ACHN (cell line): ENCODE measurements around the gene CD37.

Experiments
- DNase-seq: peaks from one replicate; pipeline ENCODE4 v3.0.0-alpha.2; 2015
- in situ Hi-C: cut with HindIII; loops from 2 replicates; pipeline ENCODE4 v1.10.0; 2017; ENCODE audit warnings: low sequenced_read_pairs, low pct_ligation_motif_present, low pct_unique_long_range_greater_than_20kb

CD37 gene

DNA sequence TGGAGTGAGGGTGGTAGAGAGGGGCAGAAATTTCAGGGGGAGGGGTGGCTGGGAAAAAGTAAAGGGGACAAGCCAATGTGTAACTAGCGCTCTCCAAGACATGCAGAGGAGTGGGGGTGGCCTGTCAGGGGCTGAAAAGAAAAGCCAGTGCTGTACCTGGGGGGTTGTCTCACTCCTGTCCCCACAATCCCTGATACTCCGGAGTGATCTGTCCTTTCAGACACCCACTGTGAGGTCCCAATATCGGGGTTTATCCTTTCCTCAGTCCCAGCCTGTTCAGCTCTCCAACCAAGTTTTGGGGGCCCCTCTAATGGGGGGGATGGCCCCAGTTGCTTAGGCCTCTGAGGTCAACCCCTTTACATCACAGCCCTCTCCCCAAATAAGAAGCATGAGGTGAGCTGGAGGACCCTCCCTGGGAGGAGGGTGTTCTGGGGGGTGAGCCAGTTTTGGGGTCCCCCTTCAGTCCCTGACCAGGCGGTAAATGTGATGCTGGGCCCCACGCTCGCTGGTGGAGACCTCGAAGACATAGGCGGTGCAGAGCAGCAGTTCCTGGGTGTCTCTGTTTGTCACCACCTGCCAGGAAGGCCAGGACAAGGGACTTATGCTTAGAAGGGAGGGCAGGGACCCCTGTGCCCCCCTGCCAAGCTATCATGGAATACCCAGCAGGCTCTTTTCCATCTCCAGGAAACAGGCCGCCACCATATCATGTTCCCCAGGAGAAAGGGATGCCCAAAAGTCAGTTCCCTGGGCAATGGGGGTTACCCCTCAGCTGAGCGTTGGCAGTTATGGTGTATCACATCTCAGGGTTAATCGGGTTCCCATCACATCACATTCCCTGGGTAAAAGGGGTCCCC is 5.9 kb downstream of the CD37 start:
- no peak for DNase-seq
- in situ Hi-C loops: no loop called here

- in situ Hi-C loops: no loop called here
- DNase-seq: no peak
Measured at GRCh38 chr19:49342291-49342721, 7.1 kb downstream of the CD37 start.

DNA sequence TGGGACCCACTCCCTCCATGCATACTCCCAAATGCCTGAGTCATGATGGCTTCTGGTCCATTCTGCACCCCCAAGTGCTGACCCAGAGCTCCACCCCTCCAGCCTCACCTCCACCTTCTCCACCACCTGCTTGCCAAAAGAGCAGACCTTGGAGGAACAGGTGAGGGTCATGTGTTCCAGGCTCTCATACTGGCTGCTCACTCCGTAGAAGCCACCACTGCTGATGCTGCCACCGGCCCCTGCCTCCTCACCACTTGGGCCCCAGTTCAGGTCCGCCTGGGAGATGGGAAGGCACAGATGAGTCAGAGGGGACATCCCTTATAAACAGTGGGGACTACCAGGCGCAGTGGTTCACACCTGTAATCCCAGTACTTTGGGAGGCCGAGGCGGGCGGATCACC is 7.9 kb downstream of the CD37 start:
- in situ Hi-C loops: no loop called here
- no peak for DNase-seq

DNA sequence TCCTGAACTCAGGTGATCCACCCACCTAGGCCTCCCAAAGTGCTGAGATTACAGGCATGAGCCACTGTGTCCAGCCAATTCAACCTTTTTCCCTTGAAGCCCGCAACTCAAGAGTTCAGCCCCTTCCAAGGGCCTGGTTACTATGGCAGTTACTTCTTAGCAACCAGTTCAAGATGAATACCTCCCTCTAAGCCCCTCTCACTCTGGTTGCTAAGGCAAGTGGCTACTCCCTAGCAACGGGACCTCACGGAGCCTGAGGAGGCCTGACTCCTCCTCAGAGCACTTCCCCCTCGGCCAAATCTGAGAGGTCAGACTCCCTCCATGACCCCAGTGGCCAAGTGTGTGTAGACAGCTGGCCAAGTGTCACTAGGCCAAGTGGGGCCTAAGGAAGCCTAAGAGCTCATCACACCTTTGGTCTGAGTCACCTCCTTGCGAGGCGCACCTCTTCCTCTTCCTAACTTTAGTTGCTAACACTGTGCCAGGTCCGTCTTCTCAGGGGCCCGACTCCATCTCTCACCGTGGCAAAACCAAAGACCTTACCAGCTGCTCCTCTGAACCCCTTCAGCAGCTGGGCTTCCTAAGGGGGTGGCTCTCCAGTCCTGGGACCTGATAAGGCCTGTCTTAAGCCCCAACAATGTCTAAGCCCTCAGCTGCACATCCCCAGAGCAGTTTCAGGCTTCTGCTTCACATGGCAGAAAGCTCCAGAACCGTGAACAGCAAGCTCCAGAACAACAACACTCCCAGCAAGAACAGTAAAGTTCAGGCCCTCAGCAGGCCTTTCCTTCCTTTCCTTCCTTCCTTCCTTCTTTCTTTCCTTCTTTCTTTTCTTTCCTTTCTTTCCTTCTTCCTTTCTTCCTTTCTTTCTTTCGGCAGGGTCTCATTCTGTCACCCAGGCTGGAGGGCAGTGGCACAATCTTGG is 9.6 kb downstream of the CD37 start:
- in situ Hi-C loops: no loop called here
- DNase-seq: no peak

DNA sequence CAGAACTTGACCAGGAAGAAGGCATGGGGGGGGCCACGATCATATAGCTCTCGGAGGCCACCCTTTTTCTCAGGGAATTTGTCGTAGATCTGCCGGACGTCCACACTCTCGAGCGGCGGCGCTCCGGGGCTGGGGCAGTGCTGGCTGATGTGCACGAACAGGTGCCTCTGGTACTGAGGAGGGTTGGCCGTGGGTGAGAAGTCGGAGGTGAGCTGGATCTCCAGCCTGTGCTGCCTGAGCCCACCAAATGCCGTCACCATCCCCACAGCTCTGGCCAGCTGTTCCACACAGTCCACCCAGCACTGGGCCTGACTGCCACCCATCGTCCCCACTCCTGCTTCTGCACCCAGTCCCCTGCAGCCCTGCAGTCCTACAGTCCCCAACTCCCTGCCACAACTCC is 12.0 kb downstream of the CD37 start:
- in situ Hi-C loops: no loop called here
- DNase-seq: no peak

DNA sequence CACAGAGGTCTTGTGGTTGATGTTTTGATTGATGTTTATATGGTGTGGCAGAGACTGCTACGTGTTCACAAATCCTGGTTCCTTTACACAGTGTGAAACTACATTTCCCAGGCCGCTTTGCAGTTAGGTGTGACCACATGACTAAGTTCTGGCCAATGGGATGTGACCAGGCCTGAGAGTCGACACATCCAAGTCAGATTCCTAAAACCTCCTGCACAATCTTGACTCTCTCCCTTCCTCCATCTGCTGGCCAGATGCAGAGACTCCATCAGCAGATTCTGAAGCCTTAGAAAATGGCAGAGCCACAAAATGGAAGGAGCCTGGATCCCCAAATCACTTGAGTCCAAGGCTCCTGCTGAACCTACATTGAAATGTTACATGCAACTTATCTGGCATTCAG is 12.6 kb downstream of the CD37 start:
- in situ Hi-C loops: no loop called here
- peak; percentile 52 for DNase-seq

DNA sequence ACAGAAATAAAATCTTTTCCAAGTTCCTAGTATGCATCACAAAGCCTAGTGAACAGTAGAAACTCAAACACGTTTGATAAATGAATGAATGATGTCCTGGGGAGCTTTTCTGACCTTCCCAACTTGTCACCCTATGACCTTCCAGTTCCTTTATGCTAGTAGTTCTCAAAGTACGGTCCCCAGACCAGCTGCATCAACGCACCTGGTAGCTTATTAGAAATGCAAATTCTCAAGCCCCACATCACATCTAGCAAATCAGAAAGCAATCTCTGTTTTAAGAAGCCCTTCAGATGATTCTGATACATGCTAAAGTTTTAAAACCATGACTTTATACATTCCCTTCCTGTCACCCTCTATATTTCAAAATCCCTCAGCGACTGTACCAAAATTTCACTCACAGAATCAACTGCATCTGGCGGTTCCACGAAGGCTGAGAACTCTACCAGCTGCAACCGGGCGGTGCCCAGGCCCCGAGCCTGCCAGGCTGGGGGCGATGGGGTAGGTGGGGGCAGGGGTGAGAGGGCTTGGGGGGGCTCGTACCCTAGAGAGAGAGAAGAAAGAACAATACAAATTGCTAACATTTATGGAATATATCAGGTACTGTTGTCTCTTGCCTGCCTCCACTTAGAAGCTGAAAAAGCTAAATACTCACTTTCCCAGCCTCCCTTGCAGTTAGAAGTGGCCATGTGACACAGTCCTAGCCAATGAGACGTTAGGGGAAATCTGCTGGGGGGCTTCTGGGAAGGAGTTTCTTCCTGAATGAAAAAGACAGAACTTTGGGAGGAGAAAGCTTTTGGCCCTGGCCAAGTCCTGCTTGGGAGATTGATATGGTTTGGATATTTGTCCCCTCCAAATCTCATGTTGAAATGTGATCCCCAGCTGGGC is 13.3 kb downstream of the CD37 start:
- DNase-seq: no peak
- in situ Hi-C loops: no loop called here

GRCh38 chr19:49349567-49349966 is 14.4 kb downstream of the CD37 start:
- in situ Hi-C loops: no loop called here
- no peak for DNase-seq

- DNase-seq: no peak
- in situ Hi-C loops: no loop called here
Measured at GRCh38 chr19:49355909-49356353, 20.7 kb downstream of the CD37 start.

DNA sequence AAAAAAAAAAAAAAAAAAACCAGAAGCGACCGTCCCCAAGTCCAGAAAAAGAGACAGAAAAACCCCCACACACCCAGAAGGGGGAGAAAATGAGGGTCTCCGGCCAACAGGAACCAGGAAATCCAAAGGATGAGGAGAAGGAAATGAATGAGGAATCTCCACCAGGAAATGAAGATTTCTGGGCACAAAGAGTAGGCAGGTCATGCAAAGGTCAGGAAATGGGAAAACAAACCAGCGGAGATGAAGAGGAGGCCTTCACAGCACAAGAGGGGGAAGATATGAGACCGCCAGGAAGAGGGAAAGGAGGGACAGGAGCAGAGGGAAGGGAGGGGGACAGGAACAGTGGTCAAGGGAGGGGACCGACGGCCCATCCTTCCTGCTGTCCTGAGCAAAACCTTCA is 21.2 kb downstream of the CD37 start:
- in situ Hi-C loops: no loop called here
- no peak for DNase-seq

DNA sequence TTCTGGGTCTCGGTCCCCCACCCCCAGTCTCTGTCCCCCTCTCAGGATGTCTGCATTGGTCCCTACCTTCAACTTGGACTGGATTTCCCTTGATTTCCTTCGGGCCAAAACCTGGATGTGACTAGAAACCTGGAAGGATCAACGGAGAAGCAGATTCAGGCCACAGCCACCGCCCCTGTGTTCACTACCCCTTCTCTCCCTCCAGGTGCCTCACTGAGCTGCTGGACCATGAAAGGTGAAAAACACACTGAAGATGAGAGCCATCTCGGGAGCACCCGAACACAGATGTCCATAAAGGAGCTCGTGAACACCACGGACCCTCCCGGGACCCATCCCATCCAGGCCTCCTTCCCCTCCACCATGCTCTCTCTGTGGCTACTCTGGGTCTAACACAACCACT is 22.0 kb downstream of the CD37 start:
- in situ Hi-C loops: no loop called here
- no peak for DNase-seq

- DNase-seq: no peak
- in situ Hi-C loops: no loop called here
Measured at GRCh38 chr19:49359851-49360820, 24.9 kb downstream of the CD37 start.

DNA sequence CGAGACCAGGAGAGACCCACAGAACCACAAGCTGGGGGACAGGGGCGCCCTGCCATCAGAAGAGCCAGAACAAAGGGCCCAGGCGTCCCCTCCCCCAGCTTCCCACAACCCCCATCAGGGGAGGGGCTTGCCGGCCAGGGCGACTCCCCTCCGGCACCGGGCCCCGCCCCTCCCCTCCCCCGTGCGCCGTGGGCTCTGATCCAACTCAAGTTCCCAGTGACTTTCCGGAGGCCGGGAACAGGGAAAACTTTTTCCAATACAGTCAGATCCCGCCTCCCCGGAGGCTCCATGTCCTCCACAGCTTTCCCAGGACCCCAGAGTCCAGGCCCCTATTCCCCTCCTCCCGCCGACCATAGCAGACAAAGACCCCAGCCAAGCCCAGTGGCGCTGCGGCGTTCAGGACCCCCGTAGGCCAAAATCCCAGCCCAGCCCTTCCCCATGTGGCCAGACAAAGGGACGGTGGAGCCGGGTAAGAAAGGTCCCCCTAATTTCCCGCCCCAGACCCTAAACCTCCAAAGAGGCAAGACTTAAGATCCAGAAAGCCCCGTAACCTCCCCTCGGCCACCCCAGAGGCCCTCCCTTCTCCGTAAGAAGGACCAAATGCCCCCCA is 26.3 kb downstream of the CD37 start:
- DNase-seq: peak; percentile 71
- in situ Hi-C loops: no loop called here

DNA sequence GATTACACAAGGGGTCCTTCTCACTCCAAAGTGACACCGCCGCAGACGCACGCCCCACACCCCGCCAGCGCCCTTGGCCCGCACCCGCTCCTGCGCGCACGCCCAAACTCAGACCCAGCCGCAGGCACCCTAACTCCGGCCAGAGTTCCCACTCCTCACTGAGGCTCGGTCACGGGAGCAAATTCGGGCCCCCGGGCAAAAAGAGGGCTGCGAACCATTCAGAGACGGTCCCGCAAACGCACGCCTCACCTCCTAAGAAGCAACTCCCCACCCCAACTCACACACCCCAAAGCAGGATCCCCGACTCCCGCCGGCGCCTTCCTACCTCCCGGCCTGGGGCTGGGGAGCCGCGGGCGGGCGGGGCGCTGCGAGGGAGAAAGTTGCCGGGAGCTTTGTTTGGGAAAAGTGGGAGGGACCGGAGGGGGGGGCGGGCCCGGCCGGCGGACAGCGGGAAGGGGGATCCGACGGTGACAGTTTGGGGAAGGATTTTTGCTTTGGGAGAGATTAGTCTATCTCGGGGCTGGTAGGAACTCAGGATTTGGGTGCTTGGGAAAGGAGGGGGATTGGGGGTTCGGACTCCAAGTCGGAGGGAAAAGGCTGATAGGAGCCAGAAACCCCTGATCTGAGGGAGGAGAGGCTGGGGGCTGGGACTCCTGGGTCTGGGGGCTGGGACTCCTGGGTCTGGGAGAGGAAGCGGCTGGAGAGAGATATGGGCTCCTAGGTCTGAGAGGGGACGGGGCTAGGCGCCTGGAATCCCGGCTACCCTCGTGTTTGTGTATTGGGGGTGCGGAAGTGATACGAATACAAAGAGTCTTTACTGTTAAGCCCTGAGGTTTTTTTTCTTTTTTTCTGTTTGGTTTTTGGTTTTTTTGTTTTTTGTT is 27.1 kb downstream of the CD37 start, which contains the start of gene TEAD2:
TEAD2 (minus strand) TSS at position 369 of the 881 bp plus-strand sequence. CDS start 2,341 bp downstream, outside the sequence.
- in situ Hi-C loops: no loop called here
- DNase-seq: peak; percentile 64

DNA sequence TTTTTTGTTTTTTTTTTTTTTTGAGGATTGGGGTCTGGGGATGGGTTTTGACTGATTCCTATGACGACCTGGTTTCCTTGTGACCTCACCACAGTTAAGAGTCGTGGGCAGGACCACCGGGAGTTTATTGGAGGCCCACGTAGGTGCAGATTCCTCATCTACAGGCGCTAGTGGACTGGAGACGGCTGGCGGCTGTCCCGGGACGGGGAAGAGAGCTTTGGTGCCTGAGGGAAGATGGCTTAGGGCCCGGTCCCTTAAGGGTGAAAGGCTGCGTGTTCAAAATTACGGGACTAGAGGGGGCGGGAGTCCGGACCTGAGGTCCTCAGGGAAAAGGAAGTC is 27.7 kb downstream of the CD37 start:
- in situ Hi-C loops: no loop called here
- no peak for DNase-seq
